HG03457 (cell line): Measurements from ENCODE around the gene CCDC157.
"Not testable (repeated sequence)": the region's sequence is repeated elsewhere in the genome, so short reads cannot be mapped to it uniquely, and the experiment has no call there.

Experiments used
- ATAC-seq: cut with Tn5 transposase; IDR thresholded peaks from one replicate; pipeline ENCODE4 v1.9.1; 2021; ENCODE audit warnings: moderate number of reproducible peaks; ENCODE audit not compliant: unreplicated experiment

The CCDC157 gene

GRCh38 chr22:30386960-30387827 is 30.4 kb downstream of the CCDC157 start, which contains the start of gene RNF215:
TSS of gene RNF215 (minus strand) at chr22:30387411. CDS start at chr22:30387313, 98 bp downstream.
- no peak for ATAC-seq

DNA sequence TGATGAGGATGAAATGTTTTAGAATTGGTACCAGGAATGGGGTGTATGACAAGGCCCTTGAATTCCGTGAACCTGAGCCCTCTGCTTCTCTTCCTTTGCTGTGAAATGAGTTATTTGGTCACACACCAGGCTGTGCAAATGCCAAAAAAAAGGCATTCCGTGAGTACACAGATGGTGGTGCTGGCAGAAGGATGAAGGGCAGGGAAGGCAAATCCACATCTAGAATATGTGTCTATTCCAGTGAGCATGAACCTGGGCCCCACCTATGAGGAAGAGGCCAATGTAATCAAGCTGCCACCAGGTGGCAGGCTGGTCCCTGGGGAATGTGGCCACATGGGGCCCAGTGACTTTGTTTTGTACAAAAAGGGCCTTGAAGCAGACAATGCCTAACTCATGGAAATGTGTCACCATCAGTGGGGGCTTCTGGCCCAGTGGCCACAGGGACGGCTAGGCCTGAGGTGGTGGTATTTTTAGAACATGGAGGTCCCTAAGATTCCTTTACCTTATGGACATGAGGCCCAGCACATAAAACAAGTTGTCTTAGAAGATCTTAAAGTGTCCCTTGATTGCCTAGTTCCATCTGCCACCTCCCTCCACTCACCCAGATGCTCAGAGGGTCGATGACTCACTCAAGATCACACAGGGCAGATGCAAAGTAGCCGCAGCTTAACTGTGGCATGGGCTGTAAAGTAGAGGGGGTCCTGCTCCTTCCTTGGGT is 34.3 kb downstream of the CCDC157 start:
- ATAC-seq, result no peak

DNA sequence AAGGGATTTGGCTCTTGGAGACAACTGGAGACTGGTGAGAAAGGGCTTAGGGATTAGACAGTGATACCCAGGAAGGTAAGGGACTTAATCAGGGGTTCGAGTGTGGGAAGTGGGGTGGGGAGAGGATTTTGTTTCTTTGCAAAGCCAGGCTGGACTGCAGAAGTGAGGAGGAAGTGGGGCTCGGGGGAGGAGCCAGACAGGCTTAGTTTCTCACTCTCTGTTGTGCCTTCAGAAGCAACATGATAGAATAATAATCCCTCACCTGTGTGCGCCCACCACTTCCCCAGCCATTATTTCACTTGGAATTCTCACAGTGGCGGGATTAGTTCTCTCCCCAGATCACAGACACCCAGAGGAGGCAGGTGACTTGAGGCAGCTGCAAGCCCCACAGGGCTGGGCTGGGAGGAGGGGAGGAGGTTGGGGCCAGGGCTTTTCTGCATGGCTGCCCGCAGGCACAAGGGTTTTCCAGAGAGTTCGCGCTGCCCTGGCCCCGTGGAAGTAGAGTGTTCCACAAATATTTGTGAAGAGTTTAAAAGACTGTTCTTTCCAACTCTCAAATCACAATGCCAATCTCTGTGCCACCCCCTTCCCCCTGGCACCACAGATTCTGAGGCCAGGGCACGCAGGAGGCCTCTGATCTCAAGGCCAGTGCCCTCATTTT is 36.0 kb downstream of the CCDC157 start:
- ATAC-seq, result no peak

DNA sequence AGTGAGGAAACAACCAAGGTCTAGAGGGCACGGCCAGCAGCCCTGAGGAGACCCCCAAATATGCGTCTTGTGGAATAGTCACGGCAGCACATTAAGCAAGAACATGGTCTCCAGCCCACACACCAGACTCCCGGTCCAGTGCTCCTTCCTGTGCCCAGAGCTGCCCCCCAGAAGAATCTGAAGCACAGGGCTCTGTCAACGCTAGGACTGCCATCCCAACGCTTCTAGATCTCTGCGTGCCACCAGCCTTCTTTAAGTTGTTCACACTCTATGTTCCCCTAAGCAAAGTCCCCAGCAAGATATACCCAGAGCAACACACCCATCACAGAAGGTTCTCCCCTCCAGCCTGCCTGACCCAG is 36.5 kb downstream of the CCDC157 start:
- no peak for ATAC-seq

DNA sequence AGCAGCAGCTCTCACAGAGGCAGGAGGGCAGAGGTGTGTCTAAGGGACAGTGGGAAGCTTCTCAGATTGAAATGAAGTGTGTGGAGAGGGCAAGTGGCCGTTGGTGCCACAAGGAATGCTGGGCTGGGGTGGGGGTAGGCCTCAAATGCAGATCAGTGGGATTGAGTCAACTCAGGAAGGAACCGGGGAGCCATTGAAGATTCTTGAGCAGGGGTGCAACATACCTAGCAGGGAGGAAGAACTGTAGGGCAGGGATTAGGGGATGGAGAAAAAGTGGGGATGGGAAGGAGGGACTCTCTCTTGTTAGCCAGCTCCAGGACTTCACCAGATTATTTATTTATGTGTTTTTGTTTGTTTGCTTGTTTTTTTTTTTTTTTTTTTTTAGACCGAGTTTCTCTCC is 37.1 kb downstream of the CCDC157 start:
- no peak for ATAC-seq

DNA sequence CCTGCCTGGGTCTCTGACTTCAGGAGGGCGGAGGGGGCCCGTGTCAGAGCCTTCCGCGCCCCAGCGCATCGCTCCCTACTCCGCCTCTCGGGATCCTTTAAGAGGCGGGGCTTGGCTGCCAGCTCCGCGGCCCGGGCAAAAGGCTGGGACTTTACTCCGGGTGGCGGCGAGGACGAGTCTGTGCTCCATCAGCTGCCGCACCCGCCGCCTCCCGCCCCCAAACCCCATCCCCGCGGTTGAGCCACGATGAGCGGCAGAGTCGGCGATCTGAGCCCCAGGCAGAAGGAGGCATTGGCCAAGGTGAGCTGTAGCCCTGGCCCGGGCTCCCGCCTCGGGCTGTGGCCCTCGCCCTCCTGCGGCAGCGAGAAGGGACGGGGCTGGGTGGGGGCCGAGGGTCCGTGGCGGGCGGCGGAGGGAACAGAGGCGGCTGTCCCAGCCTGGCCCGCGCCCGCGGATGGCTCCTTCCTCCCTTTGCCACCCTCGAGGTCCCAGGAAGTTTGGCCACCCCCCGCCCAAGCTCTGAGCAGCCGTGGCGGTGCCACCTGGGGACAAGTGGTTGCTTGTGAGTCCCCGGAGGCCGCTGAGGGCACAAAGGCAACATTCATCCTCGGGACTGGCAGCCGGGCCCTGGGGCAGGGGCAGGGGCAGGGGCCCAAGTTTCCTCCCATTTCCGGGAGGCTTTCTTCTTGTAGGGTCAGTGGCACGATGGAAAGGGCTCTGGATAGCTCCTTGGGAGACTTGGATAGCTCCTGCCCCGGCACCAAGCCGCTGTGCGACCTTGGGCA is 40.3 kb downstream of the CCDC157 start, which contains the start of gene SEC14L2:
Gene SEC14L2 (plus strand): TSS at position 148 of the 785 bp plus-strand sequence. CDS start 99 bp downstream, at position 247.
- ATAC-seq, result no peak

GRCh38 chr22:30397656-30398635 is 41.1 kb downstream of the CCDC157 start:
- no peak for ATAC-seq

GRCh38 chr22:30398685-30399680 is 42.2 kb downstream of the CCDC157 start:
- ATAC-seq, result no peak

GRCh38 chr22:30399718-30400117 is 42.9 kb downstream of the CCDC157 start:
- no peak for ATAC-seq

DNA sequence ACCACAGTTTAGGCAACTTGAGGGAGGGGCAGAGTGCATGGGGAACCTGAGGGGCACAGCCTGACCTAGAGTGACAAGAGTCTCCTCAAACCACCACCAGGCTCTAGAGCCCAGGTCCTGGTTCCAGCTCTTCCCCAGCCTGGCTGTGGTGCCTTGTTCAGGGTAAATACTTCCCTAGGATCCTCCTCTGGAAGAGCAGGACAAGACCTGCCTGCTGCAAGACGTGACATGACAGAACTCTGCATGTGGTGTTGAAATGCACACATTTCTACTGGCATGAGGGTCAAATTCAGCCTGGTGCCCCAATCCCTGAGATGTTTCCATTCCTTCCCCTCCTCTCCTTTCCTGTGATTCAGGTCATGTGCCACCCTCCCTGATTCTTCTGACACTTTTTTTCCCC is 43.4 kb downstream of the CCDC157 start:
- ATAC-seq, result no peak

GRCh38 chr22:30401024-30401423 is 44.2 kb downstream of the CCDC157 start:
- ATAC-seq, result not testable (repeated sequence)

DNA sequence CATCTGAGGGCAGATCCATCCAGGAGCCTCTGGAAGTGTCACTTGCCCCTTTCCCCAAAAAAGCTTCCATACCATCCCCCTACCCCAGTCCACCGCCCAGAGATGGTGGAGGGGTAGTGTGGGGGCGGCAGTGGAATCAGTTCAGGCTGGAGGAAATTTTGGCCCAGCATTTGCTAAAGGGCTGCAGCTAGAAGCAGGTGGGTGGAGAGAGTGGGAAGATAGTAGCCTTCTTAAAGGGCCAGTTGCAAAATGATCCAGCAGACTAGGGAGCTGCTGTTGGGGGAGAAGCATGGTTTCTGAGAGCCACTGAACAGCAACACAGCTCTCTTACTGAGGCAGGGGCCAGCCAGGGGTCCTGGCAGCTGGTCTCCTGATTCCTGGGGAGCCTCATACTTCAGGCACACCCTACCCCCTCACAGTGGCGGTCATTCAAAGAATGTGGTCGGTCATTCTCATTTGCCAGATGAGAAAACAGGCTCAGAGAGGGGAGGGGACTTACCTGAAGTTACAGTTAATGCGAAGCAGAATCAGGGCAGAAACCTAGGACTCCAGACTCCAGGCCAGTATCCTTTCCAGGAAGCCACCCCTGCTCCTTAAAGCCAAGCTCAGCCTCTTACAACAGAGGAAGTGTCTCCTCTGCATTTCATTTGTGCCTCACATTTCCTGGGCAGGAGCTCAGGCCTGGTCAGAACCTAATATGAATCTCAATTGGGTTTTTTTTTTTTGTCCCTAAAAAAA is 45.4 kb downstream of the CCDC157 start:
- no peak for ATAC-seq

DNA sequence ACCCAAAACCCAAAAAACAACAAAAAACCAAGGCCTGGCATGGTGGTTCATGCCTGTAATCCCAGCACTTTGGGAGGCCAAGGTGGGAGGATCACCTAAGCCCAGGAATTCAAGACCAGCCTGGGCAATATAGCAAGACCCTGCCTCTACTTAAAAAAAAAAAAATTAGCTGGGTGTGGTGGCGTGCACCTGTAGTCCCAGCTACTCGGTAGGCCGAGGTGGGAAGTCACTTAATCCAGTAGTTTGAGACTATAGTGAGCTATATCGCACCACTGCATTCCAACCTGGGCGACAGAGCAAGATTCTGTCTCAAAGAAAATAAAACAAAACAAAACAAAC is 45.9 kb downstream of the CCDC157 start:
- ATAC-seq, result not testable (repeated sequence)

DNA sequence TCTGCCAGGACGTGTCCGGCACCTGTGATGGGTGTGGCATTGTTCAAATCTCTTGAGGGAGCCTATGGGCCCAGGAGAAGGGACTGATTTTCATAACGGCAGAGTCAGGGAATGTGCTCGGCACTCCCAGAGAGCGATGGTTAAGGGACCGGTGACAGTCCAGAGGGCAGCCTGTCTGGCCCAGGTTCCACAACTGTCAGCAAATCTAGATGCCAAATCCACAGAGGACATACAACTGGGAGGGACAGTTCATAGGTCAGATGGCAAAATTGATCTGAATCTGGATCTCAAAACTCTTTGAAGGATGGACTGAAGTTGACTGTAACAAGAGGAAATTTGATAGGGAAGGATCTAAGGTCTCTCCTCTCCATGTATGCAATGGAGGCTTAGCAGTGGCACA is 47.5 kb downstream of the CCDC157 start:
- no peak for ATAC-seq

- ATAC-seq, result no peak
Measured at GRCh38 chr22:30405731-30406130, 48.9 kb downstream of the CCDC157 start.

DNA sequence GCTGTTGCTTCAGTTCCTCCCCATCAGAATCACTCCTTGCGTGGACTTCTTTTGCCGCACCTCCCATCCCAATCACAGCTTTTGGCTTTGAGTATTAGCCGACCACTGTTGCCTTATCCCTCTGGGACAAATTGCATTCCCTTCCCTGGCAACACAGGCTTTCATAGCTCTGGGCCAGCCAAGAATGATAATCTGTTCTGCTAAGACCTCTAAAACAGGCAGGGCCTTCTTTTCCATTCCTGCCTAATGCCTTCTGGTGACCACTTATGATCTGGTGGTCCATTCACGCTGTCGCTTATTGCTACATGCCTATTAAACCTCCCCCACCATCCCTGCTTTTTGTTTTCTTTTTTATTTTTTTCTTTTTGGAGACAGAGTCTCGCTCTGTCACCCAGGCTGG is 49.6 kb downstream of the CCDC157 start:
- no peak for ATAC-seq

DNA sequence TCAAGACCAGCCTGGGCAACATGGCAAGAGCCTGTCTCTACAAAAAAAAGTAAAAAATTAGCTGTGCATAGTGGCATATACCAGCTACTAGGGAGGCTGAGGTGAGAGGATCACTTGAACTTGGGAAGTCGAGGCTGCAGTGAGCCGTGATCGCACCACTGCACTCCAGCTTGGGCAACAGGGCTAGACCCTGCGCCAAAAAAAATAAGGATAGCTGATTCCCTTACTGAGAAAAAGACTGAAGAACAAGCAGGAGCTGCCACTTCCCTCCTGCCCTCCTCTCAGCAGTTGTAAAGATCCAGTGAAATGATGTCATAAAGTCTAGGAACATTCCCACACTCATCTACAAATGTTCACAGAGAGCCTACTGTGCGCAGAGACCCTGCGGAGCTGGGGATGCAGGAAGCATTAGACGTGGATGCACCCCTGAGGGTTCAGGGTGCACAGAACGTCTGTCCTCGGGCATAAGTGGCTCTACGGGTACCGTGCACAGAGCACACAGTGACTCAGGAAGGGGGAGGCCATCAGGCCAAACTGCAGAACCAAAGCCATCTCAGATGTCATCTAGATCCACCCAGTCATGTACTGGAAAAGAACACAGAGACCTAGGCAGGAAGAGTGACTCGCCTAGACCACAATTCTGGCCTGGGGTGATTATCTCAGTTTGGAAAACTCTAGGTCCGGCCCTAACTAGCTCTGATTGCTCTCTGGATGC is 51.7 kb downstream of the CCDC157 start:
- no peak for ATAC-seq
